Body of pancreas (tissue), 4 donors: Measurements from ENCODE around the gene HTT. TPM values are rescaled to one million over a fixed set of nuclear protein-coding genes. Genes with fewer than 3 reads are reported as not detected.
A peak's percentile ranks its signal among the peaks of the same experiment; 100 is the strongest.

Experiments
- ATAC-seq: fragments of 150-250 bp; one replicate; pipeline ENCODE4 v1.9.1; 2016
- DNase-seq, 4 donors: peaks; one replicate each; pipeline ENCODE4 v3.0.0-alpha.2; 2019
- H3K27ac ChIP-seq, 4 donors: fragments of 200-600 bp; sonication (generic); 1 replicate in 3 of 4; 2 replicates in 1 of 4; pipeline versions ENCODE4 v1.5.1 to v1.6.1; 2016 to 2019; ENCODE audit warnings: mild to moderate bottlenecking in 1 of 4, mixed read lengths in 1 of 4, moderate library complexity in 1 of 4
- H3K27me3 ChIP-seq, 2 donors: fragments of 200-600 bp; sonication (generic); one replicate each; pipeline ENCODE4 v1.6.0; 2016; ENCODE audit warnings: mild to moderate bottlenecking in 1 of 2
- H3K36me3 ChIP-seq, 2 donors: fragments of 200-600 bp; sonication (generic); replicated peaks in 1 of 2; 2 replicates each; pipeline ENCODE4 v1.5.1; 2016; ENCODE audit warnings: low read depth in 2 of 2; ENCODE audit not compliant: insufficient read depth in 1 of 2
- H3K4me1 ChIP-seq: fragments of 200-600 bp; sonication (generic); one replicate; pipeline ENCODE4 v1.6.0; 2016
- H3K4me3 ChIP-seq, 2 donors: fragments of 200-600 bp; sonication (generic); 1 replicate in 1 of 2; 2 replicates in 1 of 2; pipeline ENCODE4 v1.5.1; 2016 to 2019
- H3K9me3 ChIP-seq, 3 donors: fragments of 200-600 bp; sonication (generic); 1 replicate in 2 of 3; 2 replicates in 1 of 3; pipeline ENCODE4 v1.5.1; 2016
- POLR2A ChIP-seq, 3 donors: fragments of 450-650 bp; IDR thresholded peaks; one replicate each; pipeline ENCODE4 v1.6.1; 2016; ENCODE audit warnings: antibody characterized with exemption in 3 of 3, mild to moderate bottlenecking in 2 of 3
- WGBS, 2 donors: methylation state at CpG; one replicate each; pipeline ENCODE4 v1.1.5; 2017; 5-methylcytosine and 5-hydroxymethylcytosine counted together
- intact Hi-C: fragments of 100-400 bp; cut with DNase I; formaldehyde crosslinking; loops from one replicate; pipeline ENCODE4 v1.15.1; 2023
- total RNA-seq, 2 donors: library from RNA; depleted of rRNA; stranded (reverse); fragments of >200 nt; gene quantifications; one replicate each; pipeline ENCODE4 v1.1.0, GENCODE V29; 2016
- TF ChIP-seq, protein P1 (sequence below), 7 experiments: fragments of 450-650 bp in 4 of 7; fragments of 200-600 bp in 3 of 7; sonication (generic) in 3 of 7; IDR thresholded peaks; one replicate each; pipeline ENCODE4 v1.5.1; 2016 to 2019; ENCODE audit warnings: antibody characterized with exemption in 7 of 7

HTT gene
- total RNA-seq, 2 donors from 2014 or later, result 40.5 to 115 TPM

GRCh38 chr4:3030566-3031356 lies 43.7 kb upstream of the HTT start:
- H3K36me3 ChIP-seq, result no peaks in the 10 kb centered on the region
- H3K27ac ChIP-seq, result no peak overlapping the region
- WGBS, 2 donors, result 76 to 88% methylated on average over 18 of the region's 18 CpGs
- intact Hi-C loops, result loop anchor here (10.0 kb wide), 2 partner anchors 46 to 266 kb away; no protein-coding TSS in a partner anchor
- DNase-seq (no peak), ATAC-seq (peak; percentile 12)
- H3K4me3 ChIP-seq, result no peak overlapping the region
- H3K4me1 ChIP-seq, result no peaks in the 10 kb centered on the region
- no peaks in the 10 kb centered on the region for H3K9me3 ChIP-seq
- H3K27me3 ChIP-seq, result no peaks in the 10 kb centered on the region
- no peak for TF ChIP-seq POLR2A (IDR thresholded peaks at IDR 0.05)
- TF ChIP-seq, protein P1, sequence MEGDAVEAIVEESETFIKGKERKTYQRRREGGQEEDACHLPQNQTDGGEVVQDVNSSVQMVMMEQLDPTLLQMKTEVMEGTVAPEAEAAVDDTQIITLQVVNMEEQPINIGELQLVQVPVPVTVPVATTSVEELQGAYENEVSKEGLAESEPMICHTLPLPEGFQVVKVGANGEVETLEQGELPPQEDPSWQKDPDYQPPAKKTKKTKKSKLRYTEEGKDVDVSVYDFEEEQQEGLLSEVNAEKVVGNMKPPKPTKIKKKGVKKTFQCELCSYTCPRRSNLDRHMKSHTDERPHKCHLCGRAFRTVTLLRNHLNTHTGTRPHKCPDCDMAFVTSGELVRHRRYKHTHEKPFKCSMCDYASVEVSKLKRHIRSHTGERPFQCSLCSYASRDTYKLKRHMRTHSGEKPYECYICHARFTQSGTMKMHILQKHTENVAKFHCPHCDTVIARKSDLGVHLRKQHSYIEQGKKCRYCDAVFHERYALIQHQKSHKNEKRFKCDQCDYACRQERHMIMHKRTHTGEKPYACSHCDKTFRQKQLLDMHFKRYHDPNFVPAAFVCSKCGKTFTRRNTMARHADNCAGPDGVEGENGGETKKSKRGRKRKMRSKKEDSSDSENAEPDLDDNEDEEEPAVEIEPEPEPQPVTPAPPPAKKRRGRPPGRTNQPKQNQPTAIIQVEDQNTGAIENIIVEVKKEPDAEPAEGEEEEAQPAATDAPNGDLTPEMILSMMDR (IDR thresholded peaks at IDR 0.05), result no peak

GRCh38 chr4:3031357-3032082 lies 43.0 kb upstream of the HTT start:
- Histone ChIP-seq H3K4me3 (no peak overlapping the region), H3K27ac (no peak overlapping the region), H3K36me3 (no peaks in the 10 kb centered on the region), H3K9me3 (no peaks in the 10 kb centered on the region), H3K27me3 (no peaks in the 10 kb centered on the region), H3K4me1 (no peaks in the 10 kb centered on the region)
- WGBS, 2 donors, result 38 to 63% methylated on average over 11 to 12 of the region's 12 CpGs
- intact Hi-C loops, result loop anchor here (10.0 kb wide), 2 partner anchors 47 to 267 kb away; no protein-coding TSS in a partner anchor
- peak; percentile 62 to 95 (median 88) for DNase-seq
- TF ChIP-seq, protein P1 (IDR thresholded peaks at IDR 0.05), result no peak
- no peak for TF ChIP-seq POLR2A (IDR thresholded peaks at IDR 0.05)
- ATAC-seq, result peak; percentile 80

DNA sequence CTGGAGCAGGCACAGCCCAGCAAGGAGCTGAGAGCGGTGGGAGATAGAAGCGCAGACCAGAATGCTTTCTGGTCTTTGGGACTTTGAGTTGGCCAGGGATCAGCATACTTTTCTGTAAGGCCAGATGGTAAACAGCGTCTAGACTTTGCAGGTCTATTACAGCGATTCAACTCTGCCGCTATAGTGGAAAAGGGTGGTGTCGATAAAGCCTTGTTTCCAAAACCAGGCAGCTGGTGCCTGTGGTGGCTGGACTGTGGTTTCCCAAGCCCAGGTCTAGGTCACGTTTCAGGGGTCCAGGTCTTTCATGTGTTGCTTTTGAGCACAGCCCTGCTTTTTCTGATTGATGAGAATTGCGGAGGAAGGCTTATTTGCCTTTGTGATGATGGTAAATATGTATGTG lies 40.2 kb upstream of the HTT start:
- ATAC-seq (no peak), DNase-seq (no peak)
- H3K36me3 ChIP-seq, result no peaks in the 10 kb centered on the region
- peaks cover 7% of the 10 kb centered on the region for H3K4me1 ChIP-seq
- TF ChIP-seq POLR2A (IDR thresholded peaks at IDR 0.05), result no peak
- TF ChIP-seq, protein P1 (IDR thresholded peaks at IDR 0.05), result no peak
- H3K4me3 ChIP-seq, result no peak overlapping the region
- H3K27me3 ChIP-seq, result no peaks in the 10 kb centered on the region
- 89 to 91% methylated on average over 8 of the region's 8 CpGs for WGBS, 2 donors
- intact Hi-C loops, result loop anchor here (10.0 kb wide), 2 partner anchors 49 to 269 kb away; no protein-coding TSS in a partner anchor
- H3K9me3 ChIP-seq, result no peaks in the 10 kb centered on the region
- no peak overlapping the region for H3K27ac ChIP-seq

DNA sequence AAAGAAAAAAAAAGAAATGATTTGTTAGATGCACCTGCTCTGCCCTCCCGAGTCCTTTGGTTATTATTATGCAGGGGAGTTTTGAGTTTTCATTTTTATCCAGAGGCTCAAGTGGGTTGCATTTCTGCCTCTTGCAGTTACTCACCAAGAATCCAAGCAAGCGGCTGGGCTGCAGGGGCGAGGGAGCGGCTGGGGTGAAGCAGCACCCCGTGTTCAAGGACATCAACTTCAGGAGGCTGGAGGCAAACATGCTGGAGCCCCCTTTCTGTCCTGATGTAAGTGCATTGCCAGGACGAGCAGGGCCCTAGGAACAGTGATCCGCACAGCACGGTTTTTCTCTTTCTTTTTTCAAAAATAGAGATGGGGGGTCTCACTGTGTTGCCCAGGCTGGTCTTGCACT lies 39.2 kb upstream of the HTT start:
- Histone ChIP-seq H3K4me1 (peaks cover 7% of the 10 kb centered on the region), H3K27ac (no peak overlapping the region), H3K36me3 (no peaks in the 10 kb centered on the region), H3K27me3 (no peaks in the 10 kb centered on the region), H3K4me3 (no peak overlapping the region), H3K9me3 (no peaks in the 10 kb centered on the region)
- DNase-seq (no peak), ATAC-seq (no peak)
- intact Hi-C loops, result loop anchor here (10.0 kb wide), 2 partner anchors 50 to 270 kb away; no protein-coding TSS in a partner anchor
- TF ChIP-seq, protein P1 (IDR thresholded peaks at IDR 0.05), result no peak
- no peak for TF ChIP-seq POLR2A (IDR thresholded peaks at IDR 0.05)
- 82 to 85% methylated on average over 8 of the region's 8 CpGs for WGBS, 2 donors
